Transverse colon (tissue), 4 donors: Measurements from ENCODE around the gene SF3B1.

Source experiments
- EP300 ChIP-seq: sonication (generic); formaldehyde crosslinking; IDR thresholded peaks from one replicate; pipeline ENCODE4 v1.6.1; 2017; ENCODE audit warnings: antibody characterized with exemption, low read depth
- POLR2A ChIP-seq: fragments of 450-650 bp; IDR thresholded peaks from one replicate; pipeline ENCODE4 v1.6.1; 2016; ENCODE audit warnings: antibody characterized with exemption, mild to moderate bottlenecking, moderate library complexity
- POLR2AphosphoS5 ChIP-seq, 3 donors: sonication (generic); formaldehyde crosslinking; IDR thresholded peaks; one replicate each; pipeline ENCODE4 v1.6.1; 2016; ENCODE audit warnings: antibody characterized with exemption in 3 of 3
- TF ChIP-seq, protein P1 (sequence below), 5 experiments: fragments of 200-600 bp in 3 of 5; fragments of 450-650 bp in 2 of 5; sonication (generic) in 3 of 5; IDR thresholded peaks; 1 replicate in 2 of 5; 2 replicates in 3 of 5; pipeline ENCODE4 v1.5.1; 2016 to 2017; ENCODE audit warnings: antibody characterized with exemption in 5 of 5, inconsistent platforms in 3 of 5, mild to moderate bottlenecking in 2 of 5, moderate library complexity in 1 of 5

DNA sequence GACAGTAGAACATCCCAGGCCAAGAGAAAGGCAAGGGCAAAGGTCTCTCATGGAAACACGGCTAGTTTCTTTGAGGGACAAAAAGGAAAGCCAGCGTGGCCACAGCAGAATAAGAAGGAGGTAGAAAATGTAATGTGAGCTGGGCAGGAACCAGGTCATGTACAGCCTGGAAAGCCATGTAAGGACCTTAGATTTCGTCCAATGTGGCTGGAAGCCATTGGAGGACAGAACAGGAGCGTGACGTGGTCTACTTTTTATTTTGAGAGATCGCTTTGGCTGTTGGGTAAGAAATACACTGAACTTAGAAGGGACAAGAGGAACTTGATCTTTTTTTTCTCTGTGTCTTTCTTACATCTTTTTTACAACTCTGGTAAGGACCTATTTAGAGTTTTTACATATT is 66.4 kb downstream of the SF3B1 start:
- TF ChIP-seq, protein P1, sequence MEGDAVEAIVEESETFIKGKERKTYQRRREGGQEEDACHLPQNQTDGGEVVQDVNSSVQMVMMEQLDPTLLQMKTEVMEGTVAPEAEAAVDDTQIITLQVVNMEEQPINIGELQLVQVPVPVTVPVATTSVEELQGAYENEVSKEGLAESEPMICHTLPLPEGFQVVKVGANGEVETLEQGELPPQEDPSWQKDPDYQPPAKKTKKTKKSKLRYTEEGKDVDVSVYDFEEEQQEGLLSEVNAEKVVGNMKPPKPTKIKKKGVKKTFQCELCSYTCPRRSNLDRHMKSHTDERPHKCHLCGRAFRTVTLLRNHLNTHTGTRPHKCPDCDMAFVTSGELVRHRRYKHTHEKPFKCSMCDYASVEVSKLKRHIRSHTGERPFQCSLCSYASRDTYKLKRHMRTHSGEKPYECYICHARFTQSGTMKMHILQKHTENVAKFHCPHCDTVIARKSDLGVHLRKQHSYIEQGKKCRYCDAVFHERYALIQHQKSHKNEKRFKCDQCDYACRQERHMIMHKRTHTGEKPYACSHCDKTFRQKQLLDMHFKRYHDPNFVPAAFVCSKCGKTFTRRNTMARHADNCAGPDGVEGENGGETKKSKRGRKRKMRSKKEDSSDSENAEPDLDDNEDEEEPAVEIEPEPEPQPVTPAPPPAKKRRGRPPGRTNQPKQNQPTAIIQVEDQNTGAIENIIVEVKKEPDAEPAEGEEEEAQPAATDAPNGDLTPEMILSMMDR (IDR thresholded peaks at IDR 0.05), result no peak
- TF ChIP-seq POLR2A, result no peak
- no peak for TF ChIP-seq EP300
- TF ChIP-seq POLR2AphosphoS5 (IDR thresholded peaks at IDR 0.05), result no peak
